Measurements from ENCODE around the gene SFTPD.

The SFTPD gene

DNA sequence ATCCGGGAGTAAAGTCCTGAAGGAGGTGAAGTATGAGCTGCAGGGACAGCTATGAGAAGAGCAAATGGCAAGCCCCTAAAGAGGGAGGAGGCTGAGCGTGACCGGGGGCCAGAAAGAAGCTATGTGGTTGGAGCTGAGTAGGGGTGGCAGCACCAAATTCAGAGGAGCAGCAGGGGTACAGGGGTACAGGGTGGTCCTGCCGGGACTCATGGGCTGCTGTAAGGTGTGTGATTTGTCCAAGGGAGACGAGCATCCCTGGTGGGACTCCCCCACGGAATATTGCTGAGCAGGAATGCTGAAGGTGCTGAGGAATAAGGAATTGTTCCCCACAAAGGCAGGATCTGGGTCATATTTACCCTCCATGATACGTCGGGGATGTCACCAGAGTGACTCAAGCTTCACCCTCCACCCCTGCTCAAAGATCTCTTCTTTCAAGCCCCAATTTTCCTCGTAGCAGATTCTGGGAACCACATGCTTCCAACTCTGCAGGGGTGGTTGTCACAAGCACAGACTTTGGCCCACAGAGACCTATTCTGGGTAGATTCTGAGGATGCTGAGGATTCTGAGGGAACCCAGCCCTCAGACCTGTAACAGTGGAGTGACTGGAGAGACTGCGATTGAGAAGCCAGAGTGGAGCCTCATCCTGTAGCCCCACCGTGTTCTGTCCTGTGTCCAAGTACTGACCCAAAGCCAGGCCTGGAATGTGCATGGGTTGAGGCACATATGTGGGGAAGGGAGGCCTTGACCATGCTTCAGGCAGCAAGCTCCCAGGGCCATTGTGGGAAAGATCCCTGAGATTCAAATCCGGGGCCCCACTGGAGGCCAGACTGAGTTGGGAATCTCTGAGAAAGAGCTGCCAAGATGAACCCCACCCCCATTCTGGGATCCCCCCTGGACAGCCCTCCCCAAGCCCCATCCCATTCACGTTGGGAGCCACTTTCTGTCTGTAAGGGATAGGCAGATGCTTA is 4.2 kb downstream of the SFTPD start:
- DNase-seq = no peak

DNA sequence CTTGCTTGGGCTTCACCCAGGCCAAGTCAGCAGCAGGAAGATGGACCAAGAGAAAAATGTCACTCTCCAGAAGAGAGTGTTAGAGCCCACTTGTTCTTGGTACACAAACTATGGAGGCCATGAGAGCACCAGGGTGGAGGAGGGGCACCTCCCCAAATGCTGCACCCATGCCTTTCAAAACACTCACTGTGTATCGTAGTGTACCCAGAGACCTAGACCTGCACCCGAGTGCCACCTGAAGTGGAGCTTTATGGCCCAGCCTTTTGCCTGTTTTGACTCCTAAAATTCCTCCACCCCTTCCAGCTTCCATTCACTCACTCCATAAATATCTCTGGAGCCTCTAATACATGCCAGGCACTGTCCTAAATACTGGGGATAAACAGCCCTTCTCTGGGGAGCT is 5.0 kb downstream of the SFTPD start:
- no peak for DNase-seq

DNA sequence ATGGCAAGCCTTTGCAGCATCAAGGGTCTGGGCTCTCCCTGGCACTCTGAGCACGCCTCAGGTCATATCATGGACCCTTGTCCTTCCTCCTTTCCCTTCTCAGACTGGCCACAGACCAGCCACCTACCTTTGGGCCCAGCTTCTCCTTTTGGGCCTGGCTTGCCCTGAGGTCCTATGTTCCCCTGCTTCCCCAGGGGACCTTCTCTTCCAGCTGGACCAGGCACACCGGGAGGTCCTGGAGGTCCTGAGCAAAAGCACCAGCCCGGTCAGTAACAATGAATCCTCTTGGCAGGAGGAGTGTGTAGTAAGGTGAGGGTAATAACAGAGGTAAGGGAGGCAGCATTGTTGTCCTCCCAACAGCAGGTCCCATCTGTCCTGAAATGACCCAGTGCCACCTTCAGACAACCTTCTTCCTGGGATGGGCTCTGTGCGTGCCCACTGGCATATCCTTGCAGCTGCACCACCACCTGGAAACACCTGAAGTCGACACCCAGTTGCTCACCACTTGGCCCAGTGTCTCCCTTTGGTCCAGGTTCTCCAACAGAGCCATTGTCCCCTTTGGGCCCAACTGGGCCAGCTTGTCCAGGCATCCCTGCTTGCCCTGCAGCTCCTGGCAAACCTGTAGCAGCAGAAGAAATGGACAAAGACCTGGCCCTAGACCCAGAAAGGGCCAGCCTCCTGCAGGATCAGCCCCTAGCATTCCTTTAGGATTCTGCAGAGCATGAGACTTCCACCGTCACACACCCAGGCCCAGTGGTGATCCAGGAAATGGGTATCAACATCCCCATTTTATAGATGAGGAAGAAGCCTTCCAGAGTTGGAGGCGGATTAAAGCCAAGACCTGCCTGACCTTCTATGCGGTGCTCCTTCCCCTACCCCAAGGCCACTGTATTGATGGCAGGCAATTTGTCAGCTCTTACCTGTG is 6.4 kb downstream of the SFTPD start:
- no peak for DNase-seq

DNA sequence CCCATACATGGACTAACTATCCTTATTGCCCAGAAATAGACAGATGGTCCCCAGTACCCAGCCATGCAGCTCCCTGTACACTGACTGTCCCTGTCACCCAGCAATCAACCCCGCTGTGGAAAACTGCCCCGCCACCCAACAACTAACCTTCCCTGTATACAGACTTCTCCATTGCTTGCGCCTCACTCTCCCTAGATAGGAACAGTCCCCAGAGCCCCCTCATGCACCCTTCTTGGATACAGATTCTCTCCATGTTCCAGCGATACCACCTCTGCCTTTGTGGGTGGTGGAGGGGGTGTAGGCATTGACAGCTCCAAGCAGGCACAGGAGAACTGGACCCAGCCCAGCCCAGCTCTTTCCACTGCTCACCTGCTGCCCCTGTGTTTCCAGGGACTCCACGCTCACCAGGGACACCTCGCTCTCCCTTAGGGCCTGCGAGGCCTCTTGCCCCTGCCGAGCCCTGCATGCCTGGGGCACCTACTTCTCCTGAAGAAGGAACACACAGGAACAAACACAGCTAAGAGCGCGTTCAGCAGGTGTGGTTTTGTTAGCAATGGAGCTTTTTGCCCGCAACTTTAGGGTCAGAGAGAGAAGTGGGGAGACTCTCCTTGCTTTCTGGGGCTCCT is 7.2 kb downstream of the SFTPD start:
- no peak for DNase-seq

DNA sequence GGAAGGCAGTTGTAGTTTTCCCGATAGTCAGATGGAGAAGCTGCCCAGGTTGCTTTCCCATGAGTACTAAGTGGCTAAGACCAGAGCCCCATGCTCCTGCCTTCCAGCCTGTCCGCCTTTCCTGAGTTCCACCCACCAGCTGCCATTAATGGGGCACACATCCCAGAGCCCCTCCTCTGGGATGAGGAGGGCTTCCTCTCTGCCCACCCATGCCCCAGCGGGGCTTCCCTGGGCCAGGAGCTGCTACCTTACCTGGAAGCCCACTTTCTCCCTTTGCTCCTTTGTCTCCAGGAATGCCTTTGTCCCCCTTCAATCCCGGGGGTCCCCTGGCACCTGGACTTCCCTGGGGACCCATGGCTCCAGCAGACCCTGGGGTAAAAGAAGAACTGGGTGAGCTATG is 7.8 kb downstream of the SFTPD start:
- no peak for DNase-seq

DNA sequence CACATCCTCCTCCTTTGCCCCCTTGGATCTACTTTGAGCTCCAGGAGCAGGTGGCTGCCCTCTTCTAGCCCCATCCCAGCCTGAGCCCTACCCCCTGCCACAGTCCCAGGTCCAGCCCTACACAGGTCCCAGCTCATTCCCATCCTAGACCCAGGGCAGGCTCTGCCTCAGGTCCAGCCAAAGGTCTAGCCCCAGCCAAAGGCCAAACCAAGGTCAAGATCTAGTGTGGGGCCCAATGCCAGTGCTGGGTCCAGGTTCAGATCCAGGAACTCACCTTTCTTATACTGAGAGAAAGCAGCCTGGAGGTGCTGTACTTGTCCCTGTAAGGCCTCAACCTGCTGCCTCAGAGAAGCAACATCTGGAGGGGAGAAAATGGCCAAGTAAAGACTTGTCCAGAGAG is 8.5 kb downstream of the SFTPD start:
- DNase-seq = no peak

DNA sequence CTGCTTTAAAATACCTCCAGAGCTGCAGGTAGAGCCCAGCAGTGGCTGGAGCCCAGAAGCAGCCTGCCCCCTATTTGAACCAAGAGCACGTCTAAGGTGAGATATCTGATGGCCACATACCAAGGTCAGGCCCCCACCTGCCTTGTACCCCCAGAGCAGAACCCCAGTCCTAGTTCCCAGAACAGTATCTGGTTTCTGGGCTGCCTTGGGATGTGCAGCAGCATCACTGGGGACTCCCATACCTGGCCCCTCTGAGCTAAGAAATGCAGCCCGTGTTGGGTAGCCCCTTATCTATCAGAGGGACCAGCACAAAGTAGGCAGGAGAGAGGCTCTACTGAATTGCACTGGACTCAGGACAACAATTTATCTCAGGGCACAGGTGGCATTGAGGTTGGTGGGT is 8.9 kb downstream of the SFTPD start:
- DNase-seq = no peak

DNA sequence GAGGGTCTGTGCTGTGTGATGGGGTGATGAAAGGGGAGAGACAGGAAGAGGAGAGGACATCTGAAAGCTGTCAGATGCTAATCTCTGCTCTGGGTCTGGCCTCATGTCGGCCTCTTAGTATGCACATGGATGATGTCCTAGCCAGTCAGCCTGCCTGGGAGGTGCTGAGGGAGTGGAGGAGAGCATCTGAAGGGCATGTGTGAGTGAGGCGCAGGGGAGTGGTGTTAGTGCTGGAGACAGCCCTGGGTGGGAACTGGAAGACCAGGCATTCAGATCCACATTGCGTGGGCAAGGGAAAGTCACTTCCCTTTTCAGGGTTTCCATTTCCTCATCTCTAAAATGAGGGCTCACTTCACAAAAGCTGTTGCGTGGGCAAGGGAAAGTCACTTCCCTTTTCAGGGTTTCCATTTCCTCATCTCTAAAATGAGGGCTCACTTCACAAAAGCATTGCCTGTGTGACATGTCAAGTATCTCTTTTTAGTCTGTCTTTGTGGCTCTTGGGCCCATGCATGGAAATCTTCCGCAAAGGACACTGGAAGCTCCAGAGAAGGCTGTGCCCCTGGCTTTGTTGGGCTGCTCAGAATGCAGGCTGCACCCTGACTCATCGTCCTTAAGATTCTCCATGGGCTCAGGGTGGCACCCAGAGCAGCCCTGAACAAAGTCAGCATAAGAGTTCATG is 10.0 kb downstream of the SFTPD start:
- no peak for DNase-seq

DNA sequence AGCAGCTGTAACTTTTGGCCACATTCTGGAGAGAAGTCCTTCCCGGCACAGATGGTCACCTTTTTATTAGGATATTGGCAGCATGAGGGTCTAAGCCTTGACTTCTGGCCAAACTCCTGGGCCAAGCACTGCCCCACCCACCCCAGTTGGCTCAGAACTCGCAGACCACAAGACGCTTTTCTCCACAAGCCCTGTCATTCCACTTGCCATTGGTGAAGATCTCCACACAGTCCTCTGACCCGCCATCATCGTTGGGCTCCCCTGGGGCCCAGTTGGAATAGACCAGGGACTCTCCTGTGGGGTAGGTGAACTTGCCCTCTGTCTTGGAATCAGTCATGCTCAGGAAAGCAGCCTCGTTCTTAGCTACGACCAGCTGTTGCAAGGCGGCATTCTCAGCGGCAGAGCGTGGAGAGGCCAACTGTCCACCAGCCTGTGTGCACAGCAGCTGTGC is 11.2 kb downstream of the SFTPD start:
- DNase-seq = no peak

DNA sequence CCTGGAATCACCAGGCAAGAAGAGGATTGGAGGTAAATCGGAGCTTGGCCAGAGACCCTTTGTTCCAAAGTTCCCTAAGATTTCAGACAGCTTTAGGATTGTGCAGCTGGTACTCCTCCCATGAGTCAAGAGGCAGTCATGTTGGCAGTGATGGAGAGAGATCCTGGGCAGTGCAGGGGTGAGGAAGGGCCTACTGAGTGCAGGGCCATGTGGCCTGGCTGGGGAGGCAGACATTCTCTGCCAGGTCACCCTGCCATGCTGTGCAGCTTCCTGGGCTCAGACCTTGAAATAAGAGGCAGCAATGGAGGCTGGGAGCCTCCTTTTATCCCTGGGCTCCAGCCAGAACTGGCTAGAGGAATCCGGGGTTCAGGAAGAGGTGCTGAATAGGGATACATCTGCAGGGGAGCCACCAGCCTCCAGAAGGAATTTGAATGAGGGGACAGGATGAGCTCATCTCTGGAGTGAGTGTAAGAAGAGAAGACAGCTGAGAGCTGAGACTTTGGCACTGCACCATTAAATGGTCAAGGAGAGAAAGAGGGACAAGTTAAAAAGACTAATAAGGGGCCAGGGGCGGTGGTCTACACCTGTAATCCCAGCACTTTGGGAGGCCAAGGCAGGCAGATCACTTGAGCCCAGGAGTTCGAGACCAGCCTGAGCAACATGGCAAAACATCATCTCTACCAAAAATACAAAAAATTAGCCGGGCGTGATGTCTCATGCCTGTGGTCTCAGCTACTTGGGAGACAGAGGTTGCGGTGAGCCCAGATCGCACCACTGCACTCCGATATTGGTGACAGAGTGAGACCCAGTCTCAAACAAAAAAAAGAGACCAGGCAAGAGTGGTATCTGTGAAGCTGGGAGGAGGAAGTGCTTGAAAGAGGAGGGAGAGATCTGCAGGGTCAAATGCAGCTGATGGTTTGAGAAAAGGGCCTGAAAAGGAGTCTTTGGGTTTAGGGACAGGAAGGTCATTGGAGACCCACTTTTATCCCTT is 12.0 kb downstream of the SFTPD start:
- no peak for DNase-seq

DNA sequence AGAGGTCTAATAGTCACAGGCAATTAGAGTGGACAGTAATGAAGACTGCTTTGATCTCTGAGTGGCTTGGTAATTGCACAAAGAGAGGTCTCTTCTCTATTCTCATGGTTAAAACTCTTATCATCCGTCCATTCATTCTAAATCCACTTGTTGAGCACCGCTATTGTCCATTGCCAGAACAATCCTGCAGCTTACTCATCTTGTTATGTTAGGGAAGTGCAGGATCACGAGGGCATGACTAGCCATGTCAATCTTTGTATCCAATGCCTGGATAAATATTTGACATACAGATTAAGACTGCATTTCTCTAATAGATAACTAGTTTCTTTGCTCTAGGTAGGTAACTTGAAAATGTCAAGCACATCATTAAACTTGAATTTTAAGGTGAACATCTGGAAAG is 14.9 kb downstream of the SFTPD start:
- no peak for DNase-seq

DNA sequence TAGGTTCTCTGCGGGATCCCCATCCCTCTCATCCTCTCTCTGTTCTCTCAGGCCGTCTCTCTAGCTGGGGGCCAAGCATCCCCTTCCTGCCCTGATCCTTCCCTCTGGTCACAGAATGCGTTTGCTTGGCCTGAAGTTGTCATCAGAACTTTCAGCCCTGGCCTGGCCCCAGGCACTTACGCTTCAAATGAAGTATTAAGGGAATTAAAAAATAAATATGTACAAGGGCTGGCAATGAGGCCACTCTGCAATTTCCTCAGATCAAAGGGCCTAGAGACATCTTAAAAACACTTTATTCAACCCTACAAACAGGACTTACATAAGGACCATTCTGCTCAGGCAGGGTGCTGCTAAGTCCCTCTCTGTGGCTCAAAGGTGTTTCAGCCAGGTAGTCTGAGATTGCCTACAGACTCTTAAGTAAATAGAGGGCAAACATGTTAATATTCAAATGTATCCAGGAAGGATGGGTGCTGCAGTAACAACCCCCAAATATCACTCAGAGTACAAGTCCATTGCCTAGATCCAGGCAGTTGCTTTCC is 16.0 kb downstream of the SFTPD start:
- DNase-seq = no peak

DNA sequence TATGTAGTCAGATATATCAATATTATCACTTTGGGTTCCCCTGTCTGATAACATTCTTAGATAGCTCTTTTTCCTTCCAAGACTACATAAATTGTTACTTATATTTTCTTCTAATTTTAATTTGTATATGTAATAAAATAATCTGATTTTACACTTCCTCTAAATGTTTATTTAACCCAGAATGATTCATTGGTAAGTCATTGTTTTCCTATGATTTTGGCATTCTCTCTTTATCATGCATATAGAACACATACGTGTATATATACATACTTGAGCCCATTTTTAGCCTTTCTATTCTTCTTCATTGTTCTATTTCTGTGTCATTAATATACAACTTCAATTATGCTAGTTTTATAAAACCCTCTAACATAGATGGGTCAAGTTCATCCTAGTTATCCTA is 16.6 kb downstream of the SFTPD start:
- no peak for DNase-seq

DNA sequence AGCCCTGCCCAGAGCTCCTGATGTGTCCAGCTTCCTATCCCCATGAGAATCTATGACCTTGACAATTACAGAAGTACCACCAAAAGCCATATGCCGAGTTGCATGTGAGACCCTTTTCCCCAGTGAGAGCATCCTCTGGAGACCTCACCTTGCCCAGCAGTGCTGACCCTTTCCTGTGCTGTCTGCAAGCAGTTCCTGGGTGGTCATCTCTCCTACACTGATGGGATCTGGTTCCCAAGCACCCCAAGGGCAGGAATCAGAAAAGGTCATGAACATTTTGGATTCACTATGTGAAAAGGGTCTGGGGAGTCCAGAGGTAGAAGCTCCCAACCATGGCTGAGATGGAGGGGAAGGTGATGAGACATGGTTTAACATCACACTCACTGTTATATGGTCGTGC is 18.2 kb downstream of the SFTPD start:
- DNase-seq = no peak

DNA sequence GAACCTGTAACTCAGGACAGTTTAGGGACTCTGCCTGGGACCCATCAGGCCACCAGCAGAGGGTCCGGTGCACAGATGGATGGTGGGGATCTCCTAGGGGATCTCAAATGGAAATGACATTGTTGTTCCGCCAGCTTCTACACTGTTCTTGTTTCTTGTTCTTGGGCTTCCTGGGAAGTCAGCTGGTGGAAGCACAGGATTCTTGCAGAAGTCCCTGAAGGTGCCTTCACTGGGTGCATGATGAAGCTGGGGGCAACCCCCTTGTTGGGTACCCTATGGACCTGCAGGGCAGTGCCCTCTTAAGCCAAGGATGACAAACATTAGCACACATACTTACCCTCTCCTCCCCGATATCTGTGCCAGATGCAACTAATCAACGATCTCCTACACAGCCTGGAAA is 18.6 kb downstream of the SFTPD start:
- DNase-seq = no peak

DNA sequence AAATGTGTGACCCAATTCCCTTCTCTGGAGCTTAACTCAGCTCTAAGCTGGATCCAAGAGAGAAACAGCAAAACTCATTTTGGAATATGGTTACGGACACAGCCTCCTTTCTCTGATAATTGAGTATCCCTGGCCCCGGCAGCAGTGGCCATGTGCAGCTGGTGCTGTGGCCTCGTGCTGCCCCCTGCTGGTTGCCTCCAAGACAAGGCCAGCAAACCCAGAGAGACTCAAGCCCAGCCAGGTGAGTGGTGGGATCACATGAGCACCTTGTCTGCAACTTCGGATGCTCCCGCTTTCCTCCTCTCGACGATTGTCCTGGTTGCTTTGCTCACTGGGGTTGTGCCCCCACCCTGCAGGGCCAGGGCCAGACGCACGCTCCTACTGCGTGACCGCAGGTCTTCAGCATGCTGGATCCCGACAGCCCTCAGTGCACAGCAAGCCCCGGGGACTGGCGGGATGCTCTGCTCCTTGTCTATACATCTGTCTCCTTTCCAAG is 19.4 kb downstream of the SFTPD start:
- peak; percentile 67 to 75 for DNase-seq

DNA sequence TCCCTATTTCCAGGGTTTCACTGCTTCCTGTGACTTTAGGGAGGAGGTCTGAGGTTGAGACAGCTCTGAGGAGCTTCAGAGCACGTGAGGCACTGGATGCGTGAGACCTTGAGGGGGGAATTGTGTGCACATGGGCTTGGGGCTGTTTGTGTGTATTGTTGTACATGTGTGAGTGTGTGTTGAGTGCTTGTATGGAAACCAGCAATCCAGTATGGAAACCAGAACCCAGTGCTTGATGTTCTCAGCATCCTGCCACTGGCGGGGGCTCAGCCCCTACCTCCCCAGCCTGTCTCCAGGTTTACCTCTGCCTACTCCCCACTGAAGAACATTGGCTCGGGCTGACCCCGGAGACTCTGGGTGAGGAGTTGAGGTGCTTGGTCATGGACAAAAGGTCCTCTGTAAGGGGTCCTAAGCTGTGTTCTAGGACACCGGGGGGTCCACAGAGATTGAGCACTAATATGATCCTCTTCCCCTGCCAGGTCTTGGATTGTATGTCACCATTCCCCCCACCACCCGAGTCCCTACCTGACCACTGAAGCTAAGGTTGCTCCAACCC is 20.8 kb downstream of the SFTPD start:
- no peak for DNase-seq

DNA sequence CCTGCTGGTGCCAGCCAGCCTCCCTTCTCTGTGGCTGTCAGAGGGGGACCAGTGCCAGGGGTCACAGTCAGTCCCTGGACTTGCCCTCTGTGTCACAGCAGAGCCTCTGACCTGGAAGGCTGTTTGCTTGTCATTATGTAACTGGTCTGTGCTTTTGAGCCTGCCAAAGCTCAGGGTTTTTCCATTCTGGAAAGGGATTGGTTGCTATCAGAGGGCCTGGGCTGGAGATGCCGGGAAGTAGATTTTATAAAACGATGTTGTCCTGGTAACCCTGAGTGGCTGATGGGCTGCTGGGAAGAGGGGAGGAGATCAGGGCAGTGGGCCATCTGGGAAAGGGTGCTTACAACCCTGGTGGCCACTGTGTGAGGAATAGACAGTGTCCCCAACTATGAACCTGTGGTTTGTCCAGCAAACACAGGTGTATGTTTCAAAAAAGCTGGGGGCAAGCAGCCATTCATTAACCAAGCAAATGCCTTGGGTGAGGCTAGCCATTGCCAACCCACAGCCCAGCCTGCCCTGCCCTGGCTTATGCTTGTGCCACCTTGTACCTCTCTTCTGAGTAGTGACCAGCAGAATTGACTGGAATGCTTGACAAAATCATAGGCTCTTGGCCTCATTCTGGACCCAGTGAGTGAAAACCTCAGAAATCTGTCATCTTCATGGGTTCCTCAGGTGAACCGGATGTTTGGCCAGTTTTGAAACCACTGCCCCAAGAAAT is 21.6 kb downstream of the SFTPD start:
- no peak for DNase-seq

DNA sequence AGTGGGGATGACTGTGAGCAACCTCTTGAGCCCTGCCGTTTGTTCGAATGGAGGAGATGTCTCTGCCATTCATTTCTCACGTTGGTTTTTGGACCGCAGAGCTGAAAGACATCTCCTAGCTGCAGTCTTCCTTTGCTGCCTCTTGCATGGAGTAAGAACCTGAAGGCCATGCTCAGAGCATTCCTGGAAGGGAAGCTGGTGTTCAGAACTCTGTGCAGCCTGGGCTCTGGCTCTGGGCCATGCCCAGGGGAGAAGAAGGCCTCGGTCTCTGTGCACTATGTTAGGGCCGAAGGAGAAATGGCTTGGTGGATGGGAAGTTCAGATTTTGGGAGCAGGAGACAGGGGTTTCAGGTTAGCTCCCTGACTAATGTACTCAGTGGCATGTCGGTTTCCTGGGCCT is 22.9 kb downstream of the SFTPD start:
- DNase-seq = no peak

DNA sequence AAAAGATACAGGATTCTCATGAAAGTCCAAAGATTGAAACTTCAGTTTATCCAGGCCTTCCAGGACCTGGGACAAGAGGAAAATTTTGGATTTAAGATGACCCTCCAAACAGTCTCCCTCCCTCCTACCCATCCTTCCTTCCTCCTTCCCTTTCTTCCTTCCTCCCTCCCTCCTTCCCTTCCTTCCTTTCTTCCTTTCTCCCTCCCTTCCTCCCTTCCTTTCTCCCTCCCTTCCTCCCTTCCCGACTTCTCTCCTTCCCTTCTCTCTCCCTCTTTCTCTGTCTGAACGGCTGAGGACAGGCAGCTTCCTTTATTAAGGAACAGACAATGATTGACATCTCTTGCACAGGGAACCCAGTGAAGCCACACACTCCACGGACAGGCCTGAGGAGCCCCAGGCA is 23.3 kb downstream of the SFTPD start:
- no peak for DNase-seq

Data from activated CD4-positive, alpha-beta T cell treated with anti-CD3 and anti-CD28 coated beads for 4 hours (primary cell).